ENCODE data around the gene FCHSD2.

- TF ChIP-seq USF2 (IDR thresholded peaks at IDR 0.05), result no peak
- no peak for TF ChIP-seq CTCF (IDR thresholded peaks at IDR 0.05)
- TF ChIP-seq RAD21 (conservative IDR thresholded peaks at IDR 0.05 in 1 of 2, IDR thresholded peaks at IDR 0.05 in 1 of 2), result no peak
- no peak for TF ChIP-seq SREBF2 (IDR thresholded peaks at IDR 0.05)
- TF ChIP-seq RFX5 (IDR thresholded peaks at IDR 0.05), result no peak
- no peak for TF ChIP-seq CBX2 (IDR thresholded peaks at IDR 0.05; ENCODE audit: borderline replicate concordance, low read depth)
- TF ChIP-seq HDAC2 (IDR thresholded peaks at IDR 0.05), result no peak
- TF ChIP-seq RNF2 (IDR thresholded peaks at IDR 0.05; ENCODE audit: borderline replicate concordance, low read depth), result no peak
These were observed 10.9 kb upstream of the FCHSD2 start for GRCh38 chr11:73152861-73153483.
